ENCODE data around the gene PRSS27.

Gene PRSS27

DNA sequence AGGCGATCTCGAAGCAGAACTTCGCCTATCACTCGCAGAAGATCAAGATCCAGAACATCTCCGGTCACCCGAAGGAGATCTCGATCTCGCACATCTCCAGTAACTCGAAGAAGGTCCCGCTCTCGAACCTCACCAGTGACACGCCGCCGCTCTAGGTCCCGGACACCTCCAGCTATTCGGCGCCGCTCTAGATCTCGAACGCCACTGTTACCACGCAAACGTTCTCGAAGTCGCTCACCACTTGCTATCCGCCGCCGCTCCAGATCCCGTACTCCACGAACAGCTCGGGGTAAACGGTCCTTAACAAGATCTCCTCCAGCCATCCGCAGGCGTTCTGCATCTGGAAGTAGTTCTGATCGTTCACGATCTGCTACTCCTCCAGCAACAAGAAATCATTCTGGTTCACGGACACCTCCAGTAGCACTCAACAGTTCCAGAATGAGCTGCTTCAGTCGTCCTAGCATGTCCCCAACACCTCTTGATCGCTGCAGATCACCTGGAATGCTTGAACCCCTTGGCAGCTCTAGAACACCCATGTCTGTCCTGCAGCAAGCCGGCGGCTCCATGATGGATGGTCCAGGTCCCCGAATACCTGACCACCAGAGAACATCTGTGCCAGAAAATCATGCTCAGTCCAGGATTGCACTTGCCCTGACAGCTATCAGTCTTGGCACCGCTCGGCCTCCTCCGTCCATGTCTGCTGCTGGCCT is 46.6 kb upstream of the PRSS27 start:
- no peak for TF ChIP-seq CTCF (conservative IDR thresholded peaks at IDR 0.05; ENCODE audit: low read length)
- H3K4me3 ChIP-seq (ENCODE audit: low read length), result no peak overlapping the region
- no peak for DNase-seq (ENCODE audit: low read depth)

DNA sequence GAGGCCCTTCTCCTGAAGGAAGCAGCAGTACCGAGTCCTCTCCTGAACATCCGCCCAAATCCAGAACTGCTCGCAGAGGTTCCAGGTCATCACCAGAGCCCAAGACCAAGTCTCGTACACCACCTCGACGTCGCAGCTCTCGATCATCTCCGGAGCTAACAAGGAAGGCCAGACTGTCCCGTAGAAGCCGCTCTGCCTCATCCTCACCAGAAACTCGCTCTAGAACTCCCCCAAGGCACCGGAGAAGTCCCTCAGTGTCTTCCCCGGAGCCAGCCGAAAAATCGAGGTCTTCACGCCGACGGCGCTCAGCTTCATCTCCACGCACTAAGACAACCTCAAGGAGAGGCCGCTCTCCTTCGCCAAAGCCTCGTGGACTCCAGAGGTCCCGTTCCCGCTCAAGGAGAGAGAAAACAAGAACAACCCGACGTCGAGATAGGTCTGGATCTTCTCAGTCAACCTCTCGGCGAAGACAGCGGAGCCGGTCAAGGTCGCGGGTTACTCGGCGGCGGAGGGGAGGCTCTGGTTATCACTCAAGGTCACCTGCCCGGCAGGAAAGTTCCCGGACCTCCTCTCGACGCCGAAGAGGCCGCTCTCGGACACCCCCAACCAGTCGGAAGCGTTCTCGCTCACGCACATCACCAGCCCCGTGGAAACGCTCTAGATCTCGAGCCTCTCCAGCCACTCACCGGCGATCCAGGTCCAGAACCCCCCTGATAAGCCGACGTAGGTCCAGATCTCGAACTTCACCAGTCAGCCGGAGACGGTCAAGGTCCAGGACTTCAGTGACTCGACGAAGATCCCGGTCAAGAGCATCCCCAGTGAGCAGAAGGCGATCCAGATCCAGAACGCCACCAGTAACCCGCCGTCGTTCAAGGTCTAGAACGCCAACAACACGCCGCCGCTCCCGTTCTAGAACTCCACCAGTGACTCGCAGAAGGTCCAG is 45.7 kb upstream of the PRSS27 start:
- no peak for DNase-seq (ENCODE audit: low read depth)
- TF ChIP-seq CTCF (conservative IDR thresholded peaks at IDR 0.05; ENCODE audit: low read length), result no peak
- no peak overlapping the region for H3K4me3 ChIP-seq (ENCODE audit: low read length)

DNA sequence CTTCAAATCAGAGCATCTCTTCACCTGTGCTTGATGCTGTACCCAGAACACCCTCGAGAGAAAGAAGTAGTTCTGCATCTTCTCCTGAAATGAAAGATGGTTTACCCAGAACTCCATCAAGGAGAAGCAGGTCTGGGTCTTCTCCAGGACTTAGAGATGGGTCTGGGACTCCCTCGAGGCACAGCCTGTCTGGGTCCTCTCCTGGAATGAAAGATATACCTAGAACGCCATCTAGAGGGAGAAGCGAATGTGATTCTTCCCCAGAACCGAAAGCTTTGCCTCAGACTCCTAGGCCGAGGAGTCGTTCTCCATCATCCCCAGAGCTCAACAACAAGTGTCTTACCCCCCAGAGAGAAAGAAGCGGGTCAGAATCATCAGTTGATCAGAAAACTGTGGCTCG is 44.7 kb upstream of the PRSS27 start:
- DNase-seq (ENCODE audit: low read depth), result no peak
- H3K4me3 ChIP-seq (ENCODE audit: low read length), result no peak overlapping the region
- no peak for TF ChIP-seq CTCF (conservative IDR thresholded peaks at IDR 0.05; ENCODE audit: low read length)

DNA sequence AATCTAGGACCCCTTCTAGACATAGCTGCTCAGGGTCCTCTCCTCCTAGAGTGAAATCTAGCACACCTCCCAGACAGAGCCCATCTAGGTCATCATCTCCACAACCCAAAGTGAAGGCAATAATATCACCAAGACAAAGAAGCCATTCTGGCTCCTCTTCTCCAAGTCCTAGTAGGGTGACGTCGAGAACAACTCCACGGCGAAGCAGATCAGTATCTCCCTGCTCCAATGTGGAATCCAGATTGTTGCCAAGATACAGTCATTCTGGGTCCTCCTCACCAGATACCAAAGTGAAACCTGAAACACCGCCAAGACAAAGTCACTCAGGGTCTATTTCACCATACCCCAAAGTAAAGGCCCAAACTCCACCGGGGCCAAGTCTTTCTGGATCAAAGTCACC is 43.1 kb upstream of the PRSS27 start:
- TF ChIP-seq CTCF (conservative IDR thresholded peaks at IDR 0.05; ENCODE audit: low read length), result no peak
- DNase-seq (ENCODE audit: low read depth), result no peak
- H3K4me3 ChIP-seq (ENCODE audit: low read length), result no peak overlapping the region

- H3K4me3 ChIP-seq (ENCODE audit: low read length), result no peak overlapping the region
- DNase-seq (ENCODE audit: low read depth), result no peak
- TF ChIP-seq CTCF (conservative IDR thresholded peaks at IDR 0.05; ENCODE audit: low read length), result no peak
Observed at GRCh38 chr16:2762711-2763110, 42.7 kb upstream of the PRSS27 start.

GRCh38 chr16:2761886-2762583 is 42.0 kb upstream of the PRSS27 start:
- DNase-seq (ENCODE audit: low read depth), result no peak
- no peak overlapping the region for H3K4me3 ChIP-seq (ENCODE audit: low read length)
- no peak for TF ChIP-seq CTCF (conservative IDR thresholded peaks at IDR 0.05; ENCODE audit: low read length)

Measured in AG10803 (cell line).